Measurements from ENCODE around the gene SLC25A24.

DNA sequence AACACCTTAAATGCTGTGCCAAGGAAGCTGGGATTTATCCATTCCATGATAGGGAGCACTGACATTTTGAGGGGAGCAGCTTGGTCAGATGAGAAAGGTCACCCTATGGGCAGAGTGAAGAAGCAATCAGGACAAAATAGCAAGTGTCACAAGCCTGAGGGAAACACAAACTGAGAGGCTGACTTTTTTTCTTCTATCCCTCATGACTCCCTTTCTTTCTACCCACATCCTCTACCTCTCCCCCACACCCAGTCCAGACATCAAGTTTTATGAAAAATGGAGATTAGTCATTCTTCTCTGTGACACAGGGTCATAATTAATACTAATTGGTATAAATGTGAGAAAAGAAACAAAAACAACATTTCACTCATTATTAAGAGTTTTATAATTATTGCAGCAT, 103.1 kb downstream of the SLC25A24 start:
- no peak for TF ChIP-seq POLR2A (IDR thresholded peaks at IDR 0.05; ENCODE audit: insufficient read depth in 1 of 2, low read depth in 2 of 2, low read length in 2 of 2)
- TF ChIP-seq SSRP1 (CRISPR knock-in tag; IDR thresholded peaks at IDR 0.05) = no peak
- no peak for TF ChIP-seq FOXJ3 (CRISPR knock-in tag; IDR thresholded peaks at IDR 0.05; ENCODE audit: borderline replicate concordance)
- TF ChIP-seq, protein P1, sequence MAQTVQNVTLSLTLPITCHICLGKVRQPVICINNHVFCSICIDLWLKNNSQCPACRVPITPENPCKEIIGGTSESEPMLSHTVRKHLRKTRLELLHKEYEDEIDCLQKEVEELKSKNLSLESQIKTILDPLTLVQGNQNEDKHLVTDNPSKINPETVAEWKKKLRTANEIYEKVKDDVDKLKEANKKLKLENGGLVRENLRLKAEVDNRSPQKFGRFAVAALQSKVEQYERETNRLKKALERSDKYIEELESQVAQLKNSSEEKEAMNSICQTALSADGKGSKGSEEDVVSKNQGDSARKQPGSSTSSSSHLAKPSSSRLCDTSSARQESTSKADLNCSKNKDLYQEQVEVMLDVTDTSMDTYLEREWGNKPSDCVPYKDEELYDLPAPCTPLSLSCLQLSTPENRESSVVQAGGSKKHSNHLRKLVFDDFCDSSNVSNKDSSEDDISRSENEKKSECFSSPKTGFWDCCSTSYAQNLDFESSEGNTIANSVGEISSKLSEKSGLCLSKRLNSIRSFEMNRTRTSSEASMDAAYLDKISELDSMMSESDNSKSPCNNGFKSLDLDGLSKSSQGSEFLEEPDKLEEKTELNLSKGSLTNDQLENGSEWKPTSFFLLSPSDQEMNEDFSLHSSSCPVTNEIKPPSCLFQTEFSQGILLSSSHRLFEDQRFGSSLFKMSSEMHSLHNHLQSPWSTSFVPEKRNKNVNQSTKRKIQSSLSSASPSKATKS (CRISPR knock-in tag; IDR thresholded peaks at IDR 0.05) = no peak
- TF ChIP-seq ZNF746 (CRISPR knock-in tag; IDR thresholded peaks at IDR 0.05) = no peak
- no peak for TF ChIP-seq EZH2 (conservative IDR thresholded peaks at IDR 0.05; ENCODE audit: low read depth, low read length)

Measured in HepG2 (cell line).